ENCODE measurements around the gene APOL1.

- TF ChIP-seq POLR2A (IDR thresholded peaks at IDR 0.05) (no peak), CTCF (IDR thresholded peaks at IDR 0.05) (no peak)
These were observed 46.4 kb downstream of the APOL1 start for GRCh38 chr22:36299295-36299694.
